Fibroblast of skin of scalp (primary cell): ENCODE measurements around the gene PGLYRP1.

Source experiments
- DNase-seq: peaks from one replicate; pipeline ENCODE4 v3.0.0-alpha.2; 2013

PGLYRP1 gene

GRCh38 chr19:46031781-46032596, 9.1 kb upstream of the PGLYRP1 start:
- no peak for DNase-seq

GRCh38 chr19:46030812-46031550, 8.1 kb upstream of the PGLYRP1 start:
- DNase-seq = no peak

- DNase-seq = no peak
Observed at GRCh38 chr19:46025835-46026234, 3.0 kb upstream of the PGLYRP1 start.

- no peak for DNase-seq
Observed at GRCh38 chr19:46023311-46023779, 492 bp upstream of the PGLYRP1 start.

GRCh38 chr19:46022061-46022430, 807 bp downstream of the PGLYRP1 start:
- no peak for DNase-seq

GRCh38 chr19:46021531-46022041, 1.3 kb downstream of the PGLYRP1 start:
- no peak for DNase-seq

- no peak for DNase-seq
Observed at GRCh38 chr19:46020819-46021125, 2.1 kb downstream of the PGLYRP1 start.

GRCh38 chr19:46019270-46019669, 3.6 kb downstream of the PGLYRP1 start:
- DNase-seq = no peak

- no peak for DNase-seq
Observed at GRCh38 chr19:46018729-46019251, 4.1 kb downstream of the PGLYRP1 start.

GRCh38 chr19:46017874-46018675, 4.8 kb downstream of the PGLYRP1 start:
- DNase-seq = no peak

- DNase-seq = no peak
Observed at GRCh38 chr19:46017095-46017429, 5.8 kb downstream of the PGLYRP1 start.

GRCh38 chr19:46016426-46017094, 6.3 kb downstream of the PGLYRP1 start:
- peak; percentile 73 for DNase-seq

GRCh38 chr19:46015687-46016425, 7.0 kb downstream of the PGLYRP1 start:
- no peak for DNase-seq

- DNase-seq = peak; percentile 20
Observed at GRCh38 chr19:46014941-46015686, 7.7 kb downstream of the PGLYRP1 start.

- DNase-seq = no peak
Observed at GRCh38 chr19:46014534-46014933, 8.3 kb downstream of the PGLYRP1 start.

- peak; percentile 70 for DNase-seq
Observed at GRCh38 chr19:46009530-46010510, 13.0 kb downstream of the PGLYRP1 start.

GRCh38 chr19:46006411-46006810, 16.4 kb downstream of the PGLYRP1 start:
- no peak for DNase-seq

GRCh38 chr19:46002678-46003275, 20.1 kb downstream of the PGLYRP1 start:
- DNase-seq = no peak
